Neuronal stem cell (in vitro differentiated cells): Measurements from ENCODE around the gene PITPNM1.

Source experiments
- DNase-seq: peaks from one replicate; pipeline ENCODE4 v3.0.0-alpha.2; 2013; ENCODE audit warnings: low spot score
- H2AFZ ChIP-seq: one replicate; pipeline ENCODE4 v1.6.1; 2013; ENCODE audit warnings: mild to moderate bottlenecking, low read length, inconsistent platforms
- H2AK5ac ChIP-seq: 2 replicates; pipeline ENCODE4 v1.6.1; 2013; ENCODE audit warnings: low read depth, mild to moderate bottlenecking, inconsistent platforms, low read length, moderate library complexity, mixed read lengths
- H2BK120ac ChIP-seq: 2 replicates; pipeline ENCODE4 v1.6.1; 2013; ENCODE audit warnings: low read depth, mild to moderate bottlenecking, inconsistent platforms, low read length, moderate library complexity, mixed read lengths
- H2BK12ac ChIP-seq: one replicate; pipeline ENCODE4 v1.6.1; 2013; ENCODE audit warnings: low read length, inconsistent platforms
- H2BK15ac ChIP-seq: 2 replicates; pipeline ENCODE4 v1.6.1; 2013; ENCODE audit warnings: mild to moderate bottlenecking, low read length, inconsistent platforms, mixed read lengths
- H2BK5ac ChIP-seq: one replicate; pipeline ENCODE4 v1.6.1; 2013; ENCODE audit warnings: inconsistent platforms, mild to moderate bottlenecking, low read length, moderate library complexity
- H3K14ac ChIP-seq: one replicate; pipeline ENCODE4 v1.6.1; 2013; ENCODE audit warnings: low read length, inconsistent platforms
- H3K18ac ChIP-seq: 2 replicates; pipeline ENCODE4 v1.6.1; 2013; ENCODE audit warnings: low read length, inconsistent platforms
- H3K23ac ChIP-seq: 2 replicates; pipeline ENCODE4 v1.6.1; 2013; ENCODE audit warnings: low read depth, mild to moderate bottlenecking, mixed read lengths, low read length, inconsistent platforms; ENCODE audit not compliant: poor library complexity
- H3K27ac ChIP-seq: replicated peaks from 3 replicates; pipeline ENCODE4 v1.5.1; 2013; ENCODE audit warnings: low read length, inconsistent platforms
- H3K27me3 ChIP-seq, 3 experiments: 2 replicates each; pipeline ENCODE4 v1.6.1; 2013; ENCODE audit warnings: low read length in 3 of 3, mild to moderate bottlenecking in 2 of 3, inconsistent platforms in 1 of 3, low read depth in 1 of 3, mixed read lengths in 1 of 3, moderate library complexity in 1 of 3; ENCODE audit not compliant: control insufficient read depth in 3 of 3, insufficient read depth in 3 of 3
- H3K36me3 ChIP-seq, 2 donors: replicated peaks in 1 of 2; 2 replicates each; pipeline ENCODE4 v1.6.1; 2013; ENCODE audit warnings: low read length in 2 of 2; ENCODE audit not compliant: control insufficient read depth in 2 of 2, insufficient read depth in 2 of 2
- H3K4ac ChIP-seq: 2 replicates; pipeline ENCODE4 v1.6.1; 2013; ENCODE audit warnings: inconsistent platforms, mild to moderate bottlenecking, low read length, moderate library complexity
- H3K4me1 ChIP-seq, 2 donors: 1 replicate in 1 of 2; 2 replicates in 1 of 2; pipeline ENCODE4 v1.6.1; 2013; ENCODE audit warnings: low read length in 2 of 2, low read depth in 1 of 2; ENCODE audit not compliant: control insufficient read depth in 2 of 2, insufficient read depth in 1 of 2
- H3K4me2 ChIP-seq: one replicate; pipeline ENCODE4 v1.6.1; 2013; ENCODE audit warnings: mild to moderate bottlenecking, low read length, inconsistent platforms; ENCODE audit not compliant: insufficient read depth, poor library complexity, severe bottlenecking
- H3K4me3 ChIP-seq, 2 donors: 2 replicates each; pipeline ENCODE4 v1.5.1; 2013; ENCODE audit warnings: low read length in 2 of 2, mild to moderate bottlenecking in 2 of 2, inconsistent platforms in 1 of 2, moderate library complexity in 1 of 2
- H3K79me1 ChIP-seq: one replicate; pipeline ENCODE4 v1.6.1; 2013; ENCODE audit warnings: low read depth, mild to moderate bottlenecking, inconsistent platforms, low read length, moderate library complexity
- H3K9ac ChIP-seq: one replicate; pipeline ENCODE4 v1.6.1; 2013; ENCODE audit warnings: mild to moderate bottlenecking, low read depth, low read length, inconsistent platforms; ENCODE audit not compliant: poor library complexity
- H3K9me3 ChIP-seq, 2 donors: replicated peaks in 1 of 2; 2 replicates each; pipeline versions ENCODE3 to v1.6.1; 2013; ENCODE audit warnings: low read length in 2 of 2, mild to moderate bottlenecking in 2 of 2, inconsistent platforms in 1 of 2, low read depth in 1 of 2, mixed read lengths in 1 of 2, moderate library complexity in 1 of 2; ENCODE audit not compliant: control insufficient read depth in 2 of 2, insufficient read depth in 1 of 2
- H4K8ac ChIP-seq: one replicate; pipeline ENCODE4 v1.6.1; 2013; ENCODE audit warnings: low read depth, mild to moderate bottlenecking, inconsistent platforms, low read length, moderate library complexity
- H4K91ac ChIP-seq: one replicate; pipeline ENCODE4 v1.6.1; 2013; ENCODE audit warnings: low read length, low read depth, mild to moderate bottlenecking, inconsistent platforms; ENCODE audit not compliant: poor library complexity
- WGBS, 2 donors: extraction: QIAGEN DNeasy Blood & Tissue Kit; methylation state at CpG; one replicate each; pipeline ENCODE4 v1.1.7; 2013; ENCODE audit warnings: missing lambda C conversion rate in 2 of 2, mixed read lengths in 1 of 2; ENCODE audit not compliant: insufficient read length in 2 of 2, insufficient replicate concordance in 1 of 2; ENCODE audit errors: extremely low coverage in 2 of 2; 5-methylcytosine and 5-hydroxymethylcytosine counted together

The PITPNM1 gene

DNA sequence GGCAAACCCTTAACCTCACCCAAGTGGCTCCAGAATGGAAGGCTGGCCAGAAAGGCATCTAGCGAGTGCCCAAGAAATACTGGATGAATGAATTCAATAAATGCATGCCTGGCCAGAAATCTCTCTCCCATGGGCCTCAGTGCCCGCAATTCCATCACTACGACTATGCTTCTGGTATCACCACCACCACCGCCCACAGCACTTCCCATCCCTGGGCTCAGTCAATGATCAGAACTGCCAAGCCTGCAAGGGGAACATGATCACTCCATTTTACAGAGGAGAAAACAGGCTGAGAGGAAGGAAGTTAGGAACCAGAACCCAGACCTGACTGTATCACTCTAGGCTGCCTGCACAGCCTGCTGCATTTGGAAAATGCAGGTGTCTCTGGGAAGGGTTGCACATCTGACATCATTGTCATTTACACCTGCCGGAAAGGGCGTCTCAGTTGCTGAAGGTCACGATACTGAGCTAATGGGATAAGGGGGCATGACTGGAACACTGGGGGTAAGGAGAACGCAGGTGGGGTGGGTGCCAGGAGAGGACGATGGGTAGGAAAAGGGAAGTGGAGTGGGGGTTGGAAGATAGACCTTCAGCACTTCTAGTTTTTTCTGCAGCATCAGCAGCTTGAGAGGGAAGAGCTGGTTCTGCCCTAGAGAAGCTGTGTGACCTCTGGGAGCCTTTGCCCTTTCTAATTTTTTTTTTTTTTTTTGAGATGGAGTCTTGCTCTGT, 55.9 kb downstream of the PITPNM1 start:
- no peak overlapping the region for H4K8ac ChIP-seq
- DNase-seq: no peak
- H2AK5ac ChIP-seq: peak overlapping the region; percentile 8
- no peak overlapping the region for H3K18ac ChIP-seq
- no peak overlapping the region for H2AFZ ChIP-seq
- H3K14ac ChIP-seq: no peak overlapping the region
- no peaks in the 10 kb centered on the region for H3K9me3 ChIP-seq
- H3K27ac ChIP-seq: no peak overlapping the region
- no peak overlapping the region for H3K4ac ChIP-seq
- H3K79me1 ChIP-seq: no peaks in the 10 kb centered on the region
- no CpG with 5 or more reads among the region's 9 CpGs for WGBS, 2 donors
- no peak overlapping the region for H4K91ac ChIP-seq
- peak overlapping the region; percentile 78 for H3K9ac ChIP-seq
- no peak overlapping the region for H3K4me2 ChIP-seq
- H2BK5ac ChIP-seq: no peak overlapping the region
- no peak overlapping the region for H2BK15ac ChIP-seq
- H3K4me3 ChIP-seq: no peak overlapping the region
- no peaks in the 10 kb centered on the region for H3K36me3 ChIP-seq
- no peak overlapping the region for H3K23ac ChIP-seq
- no peaks in the 10 kb centered on the region for H3K27me3 ChIP-seq
- peaks cover 5 to 15% of the 10 kb centered on the region in 2 donors for H3K4me1 ChIP-seq
- no peak overlapping the region for H2BK12ac ChIP-seq
- no peak overlapping the region for H2BK120ac ChIP-seq

DNA sequence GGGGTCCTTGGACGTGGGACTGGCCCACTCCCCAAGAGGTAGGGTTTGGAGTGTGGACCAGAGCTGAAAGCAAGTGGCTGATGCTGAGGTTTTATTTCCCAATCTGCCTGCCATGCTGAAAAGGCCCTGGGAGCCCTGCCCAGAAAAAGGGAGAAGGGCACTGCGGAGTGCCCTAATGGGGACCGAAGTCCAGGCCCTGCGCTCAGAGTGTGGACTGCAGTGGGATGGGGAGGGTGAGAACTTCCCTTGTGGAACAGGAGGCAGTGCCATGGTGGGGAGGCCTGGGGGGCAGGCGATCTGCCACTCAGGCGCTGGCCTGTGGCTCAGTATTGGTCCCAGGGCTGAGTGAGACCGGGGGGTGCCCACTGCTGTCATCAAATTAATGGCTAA, 56.9 kb downstream of the PITPNM1 start:
- Histone ChIP-seq H3K4ac (no peak overlapping the region), H3K79me1 (no peaks in the 10 kb centered on the region), H3K14ac (no peak overlapping the region), H3K4me3 (no peak overlapping the region), H3K4me1 (peaks cover 5 to 15% of the 10 kb centered on the region in 2 donors), H4K8ac (no peak overlapping the region), H3K27ac (no peak overlapping the region), H3K9me3 (no peaks in the 10 kb centered on the region), H4K91ac (no peak overlapping the region), H3K4me2 (no peak overlapping the region), H3K23ac (no peak overlapping the region), H3K27me3 (no peaks in the 10 kb centered on the region), H2BK5ac (no peak overlapping the region), H2BK15ac (no peak overlapping the region), H3K9ac (no peak overlapping the region), H2BK12ac (no peak overlapping the region), H2AK5ac (peak overlapping the region; percentile 72), H3K18ac (no peak overlapping the region), H3K36me3 (no peaks in the 10 kb centered on the region), H2BK120ac (no peak overlapping the region), H2AFZ (no peak overlapping the region)
- no CpG with 5 or more reads among the region's 7 CpGs for WGBS, 2 donors
- DNase-seq: no peak

DNA sequence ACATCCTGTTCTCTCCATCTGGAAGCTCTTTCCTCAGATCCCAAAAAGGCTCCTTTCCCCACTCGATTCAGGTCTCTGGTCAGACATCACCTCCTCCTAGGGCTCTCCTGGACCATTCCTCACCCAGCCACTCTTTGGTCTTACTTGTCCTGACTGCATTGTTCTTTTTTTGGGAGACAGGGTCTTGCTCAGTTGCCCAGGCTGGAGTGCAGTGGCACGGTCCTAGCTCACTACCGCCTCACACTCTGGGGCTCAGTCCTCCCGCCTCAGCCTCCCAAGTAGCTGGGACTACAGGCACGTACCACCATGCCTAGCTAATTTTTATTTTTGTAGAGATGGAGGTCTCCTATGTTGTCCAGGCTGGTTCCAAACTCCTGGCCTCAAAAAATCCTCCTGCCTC, 59.6 kb downstream of the PITPNM1 start:
- H3K4ac ChIP-seq: no peak overlapping the region
- H3K79me1 ChIP-seq: peaks cover 5% of the 10 kb centered on the region
- no peak overlapping the region for H4K91ac ChIP-seq
- H3K9me3 ChIP-seq: no peaks in the 10 kb centered on the region
- no peak overlapping the region for H2BK12ac ChIP-seq
- no peak overlapping the region for H3K27ac ChIP-seq
- H3K18ac ChIP-seq: no peak overlapping the region
- peak overlapping the region; percentile 47 for H2AK5ac ChIP-seq
- no peak overlapping the region for H3K4me2 ChIP-seq
- H3K4me1 ChIP-seq: peaks cover 4 to 8% of the 10 kb centered on the region in 2 donors
- peaks cover 9 to 16% of the 10 kb centered on the region in 2 donors for H3K36me3 ChIP-seq
- no peak overlapping the region for H2BK15ac ChIP-seq
- peak overlapping the region; percentile 55 for H3K23ac ChIP-seq
- H3K9ac ChIP-seq: no peak overlapping the region
- DNase-seq: no peak
- H2BK5ac ChIP-seq: no peak overlapping the region
- H3K14ac ChIP-seq: no peak overlapping the region
- H2BK120ac ChIP-seq: no peak overlapping the region
- no CpG with 5 or more reads among the region's 5 CpGs for WGBS, 2 donors
- peaks cover 0 to 1% (median 0%) of the 10 kb centered on the region in 3 experiments for H3K27me3 ChIP-seq
- H4K8ac ChIP-seq: no peak overlapping the region
- H2AFZ ChIP-seq: no peak overlapping the region
- no peak overlapping the region for H3K4me3 ChIP-seq

DNA sequence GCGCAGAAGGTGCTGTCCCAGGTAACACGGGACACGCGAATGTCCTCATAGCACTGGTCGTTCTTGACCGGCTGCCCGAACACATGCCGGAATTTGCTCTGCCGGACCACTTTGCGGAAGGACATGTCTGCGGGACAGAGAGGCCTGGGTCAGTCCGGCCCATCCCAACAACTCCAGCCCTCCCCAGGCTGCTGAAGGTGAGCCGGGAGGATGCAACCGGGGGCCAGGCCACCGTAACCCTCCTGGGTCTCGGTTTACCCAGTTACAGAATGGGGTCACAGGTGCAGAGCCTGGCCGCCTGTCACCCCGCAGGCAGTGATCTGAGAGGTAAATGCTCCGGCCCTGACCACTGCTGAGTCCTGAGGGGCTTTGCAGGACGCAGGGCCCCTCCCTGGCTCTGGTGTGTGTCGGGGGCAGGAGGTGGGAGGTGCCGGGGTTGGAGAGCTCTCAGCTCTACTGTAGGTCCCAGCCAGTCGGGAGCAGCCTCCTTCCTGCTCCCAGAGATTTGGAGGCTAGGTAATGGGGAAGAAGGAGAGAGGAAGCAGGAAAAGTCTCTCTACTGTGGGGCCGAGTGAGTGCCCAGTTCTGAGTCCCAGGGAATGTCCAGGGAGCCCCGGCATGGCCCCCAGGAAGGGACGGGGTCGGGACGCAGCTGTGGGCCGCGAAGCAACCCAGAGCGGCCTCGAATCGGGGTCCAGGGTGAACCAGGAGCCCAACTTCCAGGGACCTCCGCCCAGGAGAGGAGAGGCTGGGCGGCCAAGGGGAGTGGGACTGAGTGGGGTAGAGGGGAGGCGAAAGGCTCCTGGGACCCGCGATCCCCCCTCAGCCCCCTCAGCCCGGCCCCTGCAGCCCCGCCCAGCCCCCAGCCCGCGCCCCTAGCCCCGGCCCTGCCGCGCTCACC, 62.4 kb downstream of the PITPNM1 start:
- WGBS, 2 donors: no CpG with 5 or more reads among the region's 45 CpGs
- H3K23ac ChIP-seq: peak overlapping the region; percentile 55
- H3K4me2 ChIP-seq: peak overlapping the region; percentile 86
- H3K9me3 ChIP-seq: no peaks in the 10 kb centered on the region
- H3K27me3 ChIP-seq: peaks cover 0 to 3% (median 0%) of the 10 kb centered on the region in 3 experiments
- peak overlapping the region; percentile 53 for H2BK5ac ChIP-seq
- H3K9ac ChIP-seq: peak overlapping the region; percentile 91
- peak overlapping the region; percentile 94 for H3K18ac ChIP-seq
- H3K4ac ChIP-seq: peak overlapping the region; percentile 97
- H2BK15ac ChIP-seq: peak overlapping the region; percentile 89
- H2AK5ac ChIP-seq: peak overlapping the region; percentile 88
- H4K8ac ChIP-seq: no peak overlapping the region
- peak overlapping the region; percentile 82 for H3K14ac ChIP-seq
- peak overlapping the region; percentile 58 for H2BK12ac ChIP-seq
- DNase-seq: no peak
- peak overlapping the region; percentile 83 to 97 for H3K4me3 ChIP-seq
- H2BK120ac ChIP-seq: peak overlapping the region; percentile 91
- peaks cover 15 to 38% of the 10 kb centered on the region in 2 donors for H3K36me3 ChIP-seq
- H4K91ac ChIP-seq: no peak overlapping the region
- peaks cover 5% of the 10 kb centered on the region for H3K79me1 ChIP-seq
- peak overlapping the region; percentile 89 for H2AFZ ChIP-seq
- peaks cover 2 to 3% of the 10 kb centered on the region in 2 donors for H3K4me1 ChIP-seq
- no peak overlapping the region for H3K27ac ChIP-seq
